HG03575 (cell line): ENCODE results near the gene MAD2L2.

ENCODE experiments used
- ATAC-seq: cut with Tn5 transposase; IDR thresholded peaks from one replicate; pipeline ENCODE4 v1.9.1; 2021; ENCODE audit not compliant: unreplicated experiment, insufficient number of reproducible peaks, low FRiP score; ENCODE audit errors: extremely low read depth

Gene MAD2L2

DNA sequence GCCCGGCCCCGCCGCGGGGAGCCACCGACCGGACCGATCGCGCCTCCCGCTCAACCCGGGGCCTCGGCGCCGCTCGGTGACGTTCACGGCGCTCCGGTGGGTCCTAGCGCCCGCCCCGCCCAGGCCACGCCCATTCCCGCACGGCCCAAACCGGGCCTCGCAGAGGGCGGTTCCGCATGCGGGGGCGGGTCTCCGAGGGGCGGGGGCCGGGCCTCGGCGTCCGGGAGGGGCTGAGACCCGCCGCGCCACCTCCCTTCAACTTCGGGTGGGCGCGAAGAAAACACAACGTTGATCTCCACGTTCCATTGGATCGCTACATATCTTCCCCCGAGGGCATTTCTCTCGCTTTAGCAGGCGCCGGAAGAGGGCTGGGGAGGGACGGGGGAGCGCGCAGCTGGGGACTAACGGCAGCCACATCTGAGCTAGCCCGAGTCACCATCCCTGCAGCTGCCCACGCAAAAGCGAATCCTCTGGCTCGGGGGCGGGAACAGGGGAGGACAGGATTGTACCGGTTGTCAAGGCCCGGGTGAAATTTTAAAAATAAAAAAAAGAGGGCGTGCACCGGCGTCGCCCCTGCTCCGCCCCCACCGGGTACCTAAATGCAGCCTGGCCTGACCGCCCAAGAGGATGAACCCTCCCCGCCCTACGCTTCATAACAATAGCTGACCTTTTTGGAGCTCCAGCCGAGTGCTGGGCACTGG is at the start of gene MAD2L2:
Gene MAD2L2, minus strand, starts transcription at position 78 of the 701 bp plus-strand sequence. CDS start 547 bp downstream, outside the sequence.
- ATAC-seq = no peak

DNA sequence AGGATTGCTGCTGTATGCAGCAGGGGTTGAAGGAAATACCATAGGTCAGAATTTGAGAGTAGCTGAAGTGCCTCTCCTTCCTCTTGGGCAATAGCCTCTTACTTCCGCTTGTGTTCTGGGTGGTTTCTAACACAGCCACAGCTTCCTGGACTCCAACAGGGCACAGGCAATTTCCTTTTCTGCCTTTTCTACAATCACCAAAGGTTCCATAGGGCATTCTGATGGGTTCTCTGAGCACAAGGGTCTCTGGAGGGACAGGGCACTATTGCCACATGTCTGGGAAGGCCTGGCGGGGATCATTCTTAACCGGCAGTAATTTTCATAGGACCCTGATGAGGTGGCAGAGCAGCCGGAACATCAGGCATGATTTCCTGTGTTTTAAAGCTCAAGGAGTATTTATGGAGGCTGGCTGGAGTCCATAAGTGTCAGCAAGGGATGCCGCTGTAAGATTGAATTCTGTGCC is 49.5 kb upstream of the MAD2L2 start:
- no peak for ATAC-seq

DNA sequence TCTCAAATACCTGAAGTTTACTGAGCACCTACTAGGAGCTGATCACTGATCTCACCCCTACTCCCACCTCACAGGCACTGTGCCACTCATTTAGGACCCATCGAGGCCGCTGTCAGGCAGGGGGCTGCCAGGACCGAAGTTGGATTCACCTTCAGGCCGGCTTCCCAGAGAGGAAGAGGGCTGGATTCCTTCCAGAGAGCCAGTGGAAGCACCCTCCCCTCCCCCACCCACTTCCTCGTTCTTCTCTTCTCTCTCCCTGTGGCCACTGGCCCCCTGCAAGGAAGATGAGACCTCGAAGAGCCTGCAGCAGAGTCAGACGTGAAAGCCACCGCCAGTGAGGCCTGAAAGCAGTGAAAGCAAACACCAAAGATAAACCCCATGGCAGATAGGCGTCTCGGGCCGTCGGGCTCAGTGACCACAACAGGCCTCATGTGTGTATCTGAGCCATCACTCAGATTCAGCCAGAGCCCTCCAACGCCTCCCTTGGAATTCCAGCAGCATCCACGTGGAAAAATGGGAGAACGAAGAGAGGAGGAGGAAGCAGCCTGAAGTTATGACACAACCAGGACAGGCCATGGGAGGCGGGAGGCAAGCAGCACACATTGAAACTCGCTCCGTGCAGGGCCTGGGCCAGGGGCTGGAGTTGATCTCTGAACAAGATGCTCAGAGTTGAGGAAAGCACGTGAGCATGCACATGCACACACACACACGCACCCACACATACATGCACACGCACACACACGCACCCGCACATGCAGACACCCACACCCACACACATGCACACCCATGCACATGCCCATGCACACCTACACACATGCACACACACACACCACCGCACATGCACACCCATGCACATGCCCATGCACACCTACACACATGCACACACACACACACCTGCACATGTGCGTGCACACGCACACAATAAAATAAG is 48.8 kb upstream of the MAD2L2 start:
- no peak for ATAC-seq

DNA sequence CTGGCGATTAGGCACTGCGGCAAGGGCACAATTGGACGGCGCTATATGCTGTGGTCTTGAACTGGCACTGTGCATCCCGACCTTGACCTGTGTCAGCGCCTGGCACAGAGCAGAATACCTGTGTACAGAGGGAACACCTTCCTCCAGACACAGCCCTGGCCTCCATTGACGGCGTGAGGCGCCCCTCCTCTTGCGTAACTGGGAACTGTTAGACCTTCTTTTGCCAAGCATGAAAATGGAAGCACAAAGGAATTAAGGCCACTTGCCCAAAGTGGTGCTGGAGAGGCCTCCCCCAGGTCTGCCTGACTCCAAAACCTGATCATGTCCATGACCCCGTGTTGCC is 48.2 kb upstream of the MAD2L2 start:
- ATAC-seq = no peak

DNA sequence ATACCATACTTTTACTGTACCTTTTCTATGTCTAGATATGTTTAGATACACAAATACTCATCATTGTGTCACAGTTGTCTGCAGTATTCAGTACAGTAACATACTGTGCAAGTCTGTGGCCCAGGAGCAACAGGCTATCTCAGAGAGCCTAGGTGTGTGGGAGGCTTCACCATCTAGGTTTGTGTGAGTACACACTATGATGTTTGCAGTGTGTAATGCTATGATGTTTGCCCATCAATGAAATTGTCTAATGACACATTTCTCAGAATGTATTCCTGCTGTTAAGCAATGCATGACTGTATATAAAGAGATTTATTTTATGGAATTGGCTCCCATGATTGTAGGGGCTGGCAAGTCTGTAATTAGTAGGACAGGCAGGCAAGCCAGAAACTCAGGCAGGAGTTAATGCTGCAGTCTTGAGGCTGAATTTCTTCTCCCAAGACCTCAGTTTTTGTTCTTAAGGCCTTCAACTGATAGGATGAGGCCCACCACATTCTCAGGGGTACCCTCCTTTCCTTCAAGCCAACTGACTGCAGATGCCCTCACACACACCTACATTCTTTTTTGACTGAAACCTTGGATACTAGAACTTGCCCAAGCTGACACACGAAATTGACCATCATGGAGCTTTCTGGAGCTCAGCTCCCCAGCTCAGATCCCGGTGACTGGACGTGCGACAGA is 47.3 kb upstream of the MAD2L2 start:
- no peak for ATAC-seq

DNA sequence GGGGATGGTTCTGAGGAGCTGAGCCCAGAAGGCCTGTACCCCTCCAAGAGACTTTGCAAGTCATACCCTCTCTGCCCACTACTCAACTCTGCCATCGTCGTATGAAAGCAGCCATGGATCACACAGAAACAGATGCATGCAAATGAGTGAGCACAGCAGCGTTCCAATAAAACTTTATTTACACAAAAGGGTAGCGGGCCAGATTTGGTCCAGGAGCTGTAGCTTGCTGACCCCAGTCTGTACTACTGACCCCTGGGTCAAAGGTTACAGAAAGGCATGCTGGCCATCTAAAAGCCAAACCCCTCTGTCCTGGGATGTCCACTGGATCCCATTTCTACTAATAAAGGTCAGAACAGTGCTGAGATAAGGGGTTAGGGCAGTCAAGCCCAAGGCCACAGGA is 46.2 kb upstream of the MAD2L2 start:
- no peak for ATAC-seq

DNA sequence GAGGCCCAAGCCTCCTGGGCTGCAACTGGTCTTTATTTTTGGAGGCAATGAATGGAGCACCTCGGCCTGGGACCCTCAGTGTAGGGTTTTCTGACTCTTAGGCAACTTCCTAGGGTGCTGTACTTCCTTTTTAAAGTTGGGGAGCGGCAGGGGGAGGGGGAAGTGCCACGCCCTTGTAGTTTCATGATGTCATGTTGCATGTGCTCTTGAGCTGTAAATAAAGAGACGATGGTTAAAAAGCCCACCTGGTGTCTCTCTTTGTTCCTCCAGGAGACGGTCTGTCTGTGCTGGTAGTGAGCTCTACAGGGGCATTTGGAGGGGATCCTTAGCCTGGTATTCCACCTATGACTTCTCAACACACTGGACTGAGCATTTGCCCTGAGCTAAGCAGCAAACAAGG is 44.7 kb upstream of the MAD2L2 start:
- no peak for ATAC-seq

DNA sequence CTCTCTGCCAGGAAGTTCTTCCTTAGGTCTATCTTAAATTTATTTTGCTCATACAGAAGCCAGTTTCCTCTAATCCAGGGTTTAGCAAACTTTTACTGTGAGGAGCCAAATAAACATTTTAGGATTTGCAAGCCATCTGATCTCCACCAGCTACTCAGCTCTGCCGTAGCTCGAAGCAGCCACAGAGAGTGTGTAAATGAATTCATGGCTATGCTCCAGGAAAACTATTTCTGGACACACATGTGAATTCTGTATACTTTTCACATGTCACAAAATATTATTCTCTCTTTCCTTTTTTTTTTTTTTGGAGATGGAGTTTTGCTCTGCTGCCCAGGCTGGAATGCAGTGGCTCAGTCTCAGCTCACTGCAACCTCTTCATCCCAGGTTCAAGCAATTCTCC is 41.6 kb upstream of the MAD2L2 start:
- ATAC-seq = no peak

DNA sequence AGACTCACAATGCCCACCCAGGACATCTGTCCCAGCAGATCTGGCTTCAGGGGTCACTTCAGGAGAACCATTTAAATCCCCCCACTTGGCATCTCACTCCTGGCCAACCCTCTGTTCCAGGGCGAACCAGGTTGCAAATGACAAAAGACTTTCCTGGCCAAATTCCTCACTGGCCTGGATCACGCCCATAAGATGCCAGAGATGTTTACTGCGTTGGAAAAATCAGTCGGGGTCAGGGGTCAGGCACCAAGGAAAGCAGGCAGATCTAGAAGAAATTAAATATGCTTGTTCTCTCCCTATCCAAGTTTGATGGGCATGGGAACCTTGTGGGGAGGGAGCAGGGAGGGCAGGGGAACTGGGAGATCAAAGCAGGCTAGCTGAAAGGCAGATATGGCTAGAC is 40.4 kb upstream of the MAD2L2 start:
- ATAC-seq = no peak

DNA sequence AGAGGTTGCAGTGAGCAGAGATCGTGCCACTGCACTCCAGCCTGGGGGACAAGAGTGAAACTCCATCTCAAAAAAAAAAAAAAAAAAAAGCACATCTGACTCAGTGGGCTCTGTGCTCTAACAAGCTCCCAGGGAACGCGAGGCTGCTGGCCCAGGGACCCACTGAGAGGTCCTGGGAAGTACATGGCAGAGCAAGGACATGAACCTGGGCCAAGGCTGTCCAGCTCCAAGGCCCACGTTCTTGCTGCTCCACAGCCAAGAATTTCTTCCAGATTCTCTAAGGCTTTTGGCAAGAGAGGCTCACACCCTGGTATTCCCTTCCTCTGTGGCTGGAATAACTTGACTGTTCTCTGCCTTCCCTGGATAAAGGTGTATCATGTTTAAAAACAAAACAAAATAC is 39.6 kb upstream of the MAD2L2 start:
- ATAC-seq = no peak

DNA sequence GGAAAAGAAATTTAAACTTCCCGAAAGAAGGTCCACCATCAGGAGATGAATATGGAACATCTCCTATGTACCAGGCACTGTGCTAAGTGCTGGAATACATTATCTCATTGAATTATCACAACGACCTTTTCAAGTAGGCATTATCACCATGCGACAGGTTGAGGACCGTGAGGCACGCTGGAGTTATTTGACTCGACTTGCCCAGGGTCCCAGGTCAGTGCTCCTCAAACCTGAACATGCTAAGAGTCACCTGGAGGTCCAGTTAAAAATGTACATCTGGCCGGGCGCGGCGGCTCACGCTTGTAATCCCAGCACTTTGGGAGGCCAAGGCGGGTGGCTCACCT is 39.1 kb upstream of the MAD2L2 start:
- ATAC-seq = no peak

DNA sequence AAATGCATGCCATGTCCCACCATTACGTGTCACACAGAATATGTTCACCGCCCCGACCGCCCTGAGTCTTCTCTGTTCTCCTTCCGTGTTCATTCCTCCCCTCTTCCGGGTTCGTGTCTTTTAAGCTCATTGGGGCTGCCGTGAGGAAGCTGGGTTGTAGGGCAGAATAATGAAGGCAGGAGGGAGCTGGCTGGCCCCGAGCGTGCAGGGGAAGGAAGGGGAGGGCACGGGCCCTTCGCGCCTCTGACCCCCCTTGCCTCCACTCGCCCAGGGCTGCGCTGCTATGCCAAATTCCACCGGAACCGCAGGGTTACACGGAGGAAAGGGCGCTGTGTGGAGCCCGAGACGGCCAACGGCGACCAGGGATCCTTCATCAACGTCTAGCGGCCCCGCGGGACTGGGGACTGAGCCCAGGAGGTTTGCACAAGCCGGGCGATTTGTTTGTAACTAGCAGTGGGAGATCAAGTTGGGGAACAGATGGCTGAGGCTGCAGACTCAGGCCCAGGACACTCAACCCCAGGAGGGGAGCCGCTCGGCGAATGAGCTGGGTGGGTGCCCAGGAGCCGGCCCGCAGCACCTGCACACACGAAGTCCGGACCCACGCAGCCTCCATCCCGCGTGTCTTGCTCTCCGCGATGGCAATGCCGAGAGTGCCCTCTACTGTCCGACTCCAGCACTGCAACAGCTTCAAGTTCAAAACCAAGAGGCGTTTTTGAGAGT is 38.5 kb upstream of the MAD2L2 start:
- no peak for ATAC-seq

DNA sequence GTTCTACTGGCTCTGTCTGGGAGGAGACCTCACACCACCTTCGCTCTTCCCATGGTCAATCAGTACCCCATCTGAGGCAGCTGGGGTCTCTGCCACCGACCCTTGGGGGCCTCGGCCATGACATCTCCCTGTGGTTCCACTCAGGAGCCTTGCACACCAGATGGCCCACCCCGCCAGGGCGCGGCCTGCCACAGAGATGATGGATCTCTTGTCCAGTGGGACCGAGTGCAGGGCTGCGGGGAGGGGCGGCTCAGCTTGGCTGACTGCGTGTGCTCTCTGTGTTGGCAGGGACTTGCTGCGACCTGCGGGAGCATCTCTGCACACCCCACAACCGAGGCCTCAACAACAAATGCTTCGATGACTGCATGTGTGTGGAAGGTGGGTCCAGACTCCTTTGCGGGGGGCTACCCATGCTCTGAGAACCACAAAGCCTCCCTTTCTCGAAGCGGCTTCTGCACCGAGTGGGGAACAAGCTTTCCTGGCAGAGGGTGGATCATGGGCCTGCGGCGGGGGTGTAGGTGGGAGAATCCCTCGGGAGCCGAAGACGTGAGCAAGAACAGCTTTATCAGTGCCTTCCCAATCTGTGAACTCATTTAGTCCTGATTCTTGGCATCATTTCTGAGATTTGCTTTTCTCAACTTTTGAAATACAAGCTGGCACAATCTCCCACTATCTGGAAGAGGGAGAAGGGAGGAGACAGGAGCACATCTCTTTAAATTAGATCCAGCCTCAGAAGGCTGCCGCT is 34.1 kb upstream of the MAD2L2 start:
- ATAC-seq = no peak

DNA sequence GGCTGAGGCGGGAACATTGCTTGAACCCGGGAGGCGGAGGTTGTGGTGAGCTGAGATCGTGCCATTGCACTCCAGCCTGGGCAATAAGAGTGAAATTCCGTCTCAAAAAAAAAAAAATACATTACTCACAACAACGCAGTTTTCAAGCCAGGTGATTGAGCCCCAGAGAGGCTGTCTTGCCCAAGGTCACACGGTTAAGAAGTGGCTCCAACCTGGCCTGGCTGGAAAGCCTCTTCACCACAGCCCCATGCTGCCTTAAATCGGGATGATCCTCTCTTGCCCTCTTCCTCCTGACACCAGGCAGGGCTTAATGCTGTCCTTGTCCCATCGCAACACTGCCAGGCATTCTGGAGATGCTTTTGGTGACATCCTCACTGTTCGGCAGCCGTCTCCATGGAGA is 32.1 kb upstream of the MAD2L2 start:
- no peak for ATAC-seq

DNA sequence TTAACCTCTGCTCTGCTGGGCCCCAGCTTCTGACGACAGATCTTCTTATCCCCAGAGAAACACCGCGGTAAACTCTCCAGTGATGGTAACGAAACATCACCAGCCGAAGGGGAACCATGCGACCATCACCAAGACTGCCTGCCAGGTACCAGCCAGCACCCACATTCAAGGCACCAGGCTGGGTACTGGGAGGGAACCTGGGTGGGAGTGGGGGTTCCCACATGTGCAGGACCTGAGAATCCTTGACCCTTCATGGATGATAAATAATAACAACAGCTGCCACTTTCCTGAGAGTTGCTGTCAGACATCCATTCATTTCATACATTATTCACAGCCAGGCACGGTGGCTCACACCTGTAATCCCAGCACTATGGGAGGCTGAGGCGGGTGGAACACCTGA is 31.3 kb upstream of the MAD2L2 start:
- no peak for ATAC-seq

DNA sequence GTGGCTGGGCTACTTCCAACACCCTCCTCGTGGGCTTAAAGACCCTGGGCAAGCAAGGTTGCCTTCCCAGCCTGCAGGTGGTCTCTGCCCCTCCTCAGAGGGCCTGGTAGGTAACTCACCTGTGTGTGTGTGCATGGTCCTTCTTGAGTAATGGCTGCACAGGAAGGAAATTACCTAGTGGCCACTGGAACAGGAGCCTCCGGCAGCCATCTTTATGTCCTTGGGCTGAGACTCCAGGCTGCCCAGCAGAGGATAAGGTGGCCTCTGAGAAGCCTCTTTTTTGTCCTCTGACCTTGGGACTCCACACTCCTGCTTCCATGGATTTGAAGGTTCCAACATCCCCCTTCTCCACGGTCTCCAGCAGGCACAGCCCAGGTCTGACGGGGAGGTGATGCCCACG is 30.5 kb upstream of the MAD2L2 start:
- no peak for ATAC-seq

DNA sequence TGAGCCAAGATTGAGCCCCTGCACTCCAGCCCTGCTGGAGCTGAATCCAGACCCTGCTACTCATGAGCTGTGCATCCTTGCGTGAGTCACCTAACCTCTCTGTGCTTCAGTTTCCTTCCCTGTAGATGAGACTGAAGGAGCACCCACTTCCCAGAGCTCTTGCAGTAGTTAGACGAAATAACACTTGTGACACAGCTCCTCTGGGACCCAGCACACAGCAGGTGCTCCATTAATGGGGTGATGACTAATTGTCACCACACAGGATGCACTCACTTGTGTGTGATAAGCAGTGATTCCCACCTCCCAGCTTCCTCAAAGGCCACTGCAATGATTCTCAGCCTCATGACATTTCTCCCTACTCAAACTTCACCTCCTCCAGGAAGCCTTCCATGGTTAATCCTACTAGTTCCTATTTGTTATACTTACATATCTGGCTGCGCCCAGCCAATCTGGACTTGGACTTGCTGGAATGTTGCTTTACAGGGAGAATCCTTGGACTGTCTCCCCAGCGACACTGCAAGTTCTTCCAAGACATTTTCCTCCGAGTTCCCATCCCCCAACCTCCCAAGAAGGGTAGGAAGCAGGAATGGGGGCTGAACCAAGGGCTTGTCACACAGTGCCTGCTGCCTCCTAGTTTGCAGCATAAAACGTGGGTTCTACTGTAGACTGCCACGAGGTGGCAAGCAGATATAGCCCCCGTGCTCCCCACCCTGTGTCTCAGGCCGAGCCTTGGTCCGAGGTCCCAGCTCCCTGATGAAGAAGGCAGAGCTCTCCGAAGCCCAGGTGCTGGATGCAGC is 27.8 kb upstream of the MAD2L2 start:
- ATAC-seq = no peak
